Glutamatergic neuron (in vitro differentiated cells): ENCODE results near the gene CEACAM8. TPM values are rescaled to one million over a fixed set of nuclear protein-coding genes. Genes with fewer than 3 reads are reported as not detected.
"Not testable (repeated sequence)": the region's sequence is repeated elsewhere in the genome, so short reads cannot be mapped to it uniquely, and the experiment has no call there.

ENCODE experiments used
- DNase-seq: peaks from one replicate; pipeline ENCODE4 v3.0.0; 2022
- H3K27ac Mint-ChIP-seq: one replicate; pipeline ENCODE4 v1.8.0; 2020; ENCODE audit warnings: mild to moderate bottlenecking, mixed read lengths, inconsistent platforms; ENCODE audit not compliant: unreplicated experiment
- H3K27me3 Mint-ChIP-seq: one replicate; pipeline ENCODE4 v1.8.0; 2020; ENCODE audit warnings: mild to moderate bottlenecking, moderate library complexity, mixed read lengths, inconsistent platforms; ENCODE audit not compliant: unreplicated experiment
- H3K36me3 Mint-ChIP-seq: one replicate; pipeline ENCODE4 v1.8.0; 2020; ENCODE audit warnings: mild to moderate bottlenecking, mixed read lengths, inconsistent platforms; ENCODE audit not compliant: unreplicated experiment
- H3K4me1 Mint-ChIP-seq: one replicate; pipeline ENCODE4 v1.8.0; 2020; ENCODE audit warnings: mild to moderate bottlenecking, low read depth, mixed read lengths, inconsistent platforms; ENCODE audit not compliant: unreplicated experiment
- H3K4me3 Mint-ChIP-seq: one replicate; pipeline ENCODE4 v1.8.0; 2020; ENCODE audit warnings: mild to moderate bottlenecking, mixed read lengths, inconsistent platforms; ENCODE audit not compliant: unreplicated experiment
- H3K9me3 Mint-ChIP-seq: one replicate; pipeline ENCODE4 v1.8.0; 2020; ENCODE audit warnings: mild to moderate bottlenecking, moderate library complexity, mixed read lengths, inconsistent platforms; ENCODE audit not compliant: unreplicated experiment
- total RNA-seq: library from RNA; stranded (reverse); fragmentation: NEBNext Ultra II Directional; extraction: Animal tissue kit (Norgen Biotek cat#: 25700); gene quantifications from one replicate; pipeline ENCODE4 v1.2.1, GENCODE V29; 2021; ENCODE audit not compliant: unreplicated experiment
- TF ChIP-seq, protein P1 (sequence below): fragments of 200-600 bp; sonication (generic); IDR thresholded peaks from one replicate; pipeline ENCODE4 v1.5.0; 2021; ENCODE audit not compliant: partially characterized antibody, unreplicated experiment

The CEACAM8 gene
- total RNA-seq, 1 donor from 2014 or later, result not detected

DNA sequence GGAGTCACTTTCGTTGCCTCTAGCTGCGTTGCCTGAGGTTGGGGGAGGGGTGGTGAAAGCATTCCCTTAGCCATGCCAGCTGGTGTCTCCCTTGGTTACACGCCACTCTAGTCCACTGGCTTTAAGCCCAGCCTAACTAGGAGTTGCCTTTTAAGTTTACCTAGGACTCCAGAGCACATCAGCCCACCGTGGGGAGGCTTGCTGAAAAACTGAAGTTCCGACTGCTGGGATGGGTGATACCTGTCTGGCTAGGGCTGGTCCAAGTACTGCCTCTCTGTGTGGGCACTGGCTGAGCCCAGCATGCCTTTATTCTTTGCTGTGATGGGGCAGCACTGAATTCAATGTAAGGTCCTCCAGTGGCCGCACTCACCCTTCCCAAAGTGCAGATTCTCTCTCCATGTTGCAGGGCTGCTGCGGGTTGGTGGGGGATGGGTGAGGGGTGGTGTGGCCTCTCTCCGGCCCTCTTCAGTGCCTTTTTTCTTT, 54.6 kb downstream of the CEACAM8 start:
- DNase-seq, result peak; percentile 52
- Mint-ChIP-seq H3K27me3 (no peaks in the 10 kb centered on the region), H3K36me3 (peaks cover 6% of the 10 kb centered on the region), H3K27ac (no peak overlapping the region), H3K4me1 (no peaks in the 10 kb centered on the region), H3K4me3 (no peak overlapping the region), H3K9me3 (no peaks in the 10 kb centered on the region)
- TF ChIP-seq, protein P1, sequence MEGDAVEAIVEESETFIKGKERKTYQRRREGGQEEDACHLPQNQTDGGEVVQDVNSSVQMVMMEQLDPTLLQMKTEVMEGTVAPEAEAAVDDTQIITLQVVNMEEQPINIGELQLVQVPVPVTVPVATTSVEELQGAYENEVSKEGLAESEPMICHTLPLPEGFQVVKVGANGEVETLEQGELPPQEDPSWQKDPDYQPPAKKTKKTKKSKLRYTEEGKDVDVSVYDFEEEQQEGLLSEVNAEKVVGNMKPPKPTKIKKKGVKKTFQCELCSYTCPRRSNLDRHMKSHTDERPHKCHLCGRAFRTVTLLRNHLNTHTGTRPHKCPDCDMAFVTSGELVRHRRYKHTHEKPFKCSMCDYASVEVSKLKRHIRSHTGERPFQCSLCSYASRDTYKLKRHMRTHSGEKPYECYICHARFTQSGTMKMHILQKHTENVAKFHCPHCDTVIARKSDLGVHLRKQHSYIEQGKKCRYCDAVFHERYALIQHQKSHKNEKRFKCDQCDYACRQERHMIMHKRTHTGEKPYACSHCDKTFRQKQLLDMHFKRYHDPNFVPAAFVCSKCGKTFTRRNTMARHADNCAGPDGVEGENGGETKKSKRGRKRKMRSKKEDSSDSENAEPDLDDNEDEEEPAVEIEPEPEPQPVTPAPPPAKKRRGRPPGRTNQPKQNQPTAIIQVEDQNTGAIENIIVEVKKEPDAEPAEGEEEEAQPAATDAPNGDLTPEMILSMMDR, result no peak

DNA sequence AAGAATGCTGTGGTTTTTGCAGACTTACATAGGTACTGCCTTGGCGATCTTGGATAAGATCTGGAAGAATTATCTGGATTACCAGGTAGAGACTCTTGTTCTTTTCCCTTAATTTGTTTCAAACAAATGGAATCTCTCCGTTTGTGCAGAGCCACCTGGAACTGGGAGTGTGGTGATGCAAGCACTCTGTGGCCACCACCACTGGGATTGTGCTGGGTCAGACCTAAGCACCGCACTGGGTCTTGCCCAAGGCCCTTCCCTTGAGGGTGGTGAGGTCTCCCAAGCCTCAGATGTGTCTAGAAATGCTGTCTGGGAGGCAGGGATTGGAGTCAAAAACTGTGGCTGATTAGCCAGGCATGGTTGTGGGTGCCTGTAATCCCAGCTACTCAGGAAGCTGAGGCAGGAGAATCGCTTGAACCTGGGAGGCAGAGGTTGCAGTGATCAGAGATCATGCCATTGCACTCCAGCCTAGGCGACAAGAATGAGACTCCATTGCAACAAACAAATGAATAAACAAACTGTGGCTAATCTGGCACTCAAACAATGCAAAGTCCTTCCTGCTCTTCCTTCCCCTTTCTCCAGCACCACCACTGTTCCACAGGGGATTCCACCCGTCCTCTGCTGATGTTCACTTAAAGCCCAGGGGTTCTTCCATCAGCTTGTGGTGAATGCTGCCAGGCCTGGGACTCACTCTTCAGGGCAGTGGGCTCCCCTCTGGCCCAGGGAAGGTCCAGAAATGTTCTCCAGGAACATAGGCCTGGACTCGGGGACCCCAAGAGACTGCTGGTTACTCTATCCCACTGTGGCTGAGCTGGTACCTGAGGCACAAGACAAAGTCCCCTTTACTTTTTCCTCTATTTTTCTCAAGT, 55.6 kb downstream of the CEACAM8 start:
- H3K4me1 Mint-ChIP-seq, result no peaks in the 10 kb centered on the region
- peaks cover 6% of the 10 kb centered on the region for H3K36me3 Mint-ChIP-seq
- no peak for DNase-seq
- TF ChIP-seq, protein P1, result no peak
- H3K4me3 Mint-ChIP-seq, result no peak overlapping the region
- no peaks in the 10 kb centered on the region for H3K9me3 Mint-ChIP-seq
- no peak overlapping the region for H3K27ac Mint-ChIP-seq
- H3K27me3 Mint-ChIP-seq, result no peaks in the 10 kb centered on the region

DNA sequence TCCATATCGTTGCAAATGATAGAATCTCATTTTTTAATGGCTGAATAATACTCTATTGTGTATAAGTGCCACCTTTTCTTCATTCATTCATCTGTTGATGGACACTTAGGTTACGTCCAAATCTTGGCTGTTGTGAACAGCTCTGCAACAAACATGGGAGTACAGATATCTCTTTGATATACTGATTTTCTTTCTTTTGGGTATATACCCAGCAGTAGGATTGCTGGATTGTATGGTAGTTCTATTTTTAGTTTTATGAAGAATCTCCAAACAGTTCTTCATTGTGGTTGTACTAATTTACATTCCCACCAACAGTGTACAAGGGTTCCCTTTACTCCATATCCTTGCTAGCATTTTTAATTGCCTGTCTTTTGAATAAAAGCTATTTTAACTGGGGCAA, 59.4 kb downstream of the CEACAM8 start:
- H3K9me3 Mint-ChIP-seq, H3K4me1 Mint-ChIP-seq, H3K36me3 Mint-ChIP-seq, H3K4me3 Mint-ChIP-seq, DNase-seq, H3K27ac Mint-ChIP-seq, H3K27me3 Mint-ChIP-seq: not testable (repeated sequence)

DNA sequence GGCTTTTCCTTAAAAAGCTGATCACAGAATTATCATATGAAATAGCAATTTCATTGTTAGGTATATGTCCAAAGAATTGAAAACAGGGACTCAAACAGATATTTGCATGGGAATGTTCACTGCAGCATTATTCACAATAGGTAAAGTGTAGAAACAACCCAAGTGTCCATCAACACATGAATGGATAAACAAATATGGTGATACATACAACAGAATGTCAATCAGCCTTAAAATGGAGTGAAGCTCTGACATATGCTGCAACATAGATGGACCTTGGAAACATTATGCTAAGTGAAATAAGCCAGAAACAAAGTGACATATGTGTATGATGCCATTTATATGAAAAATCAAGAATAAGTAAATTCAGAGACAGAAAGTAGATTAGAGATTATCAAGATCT, 60.3 kb downstream of the CEACAM8 start:
- Mint-ChIP-seq H3K27ac (no peak overlapping the region), H3K4me3 (no peak overlapping the region), H3K9me3 (no peaks in the 10 kb centered on the region), H3K27me3 (no peaks in the 10 kb centered on the region), H3K36me3 (peaks cover 6% of the 10 kb centered on the region), H3K4me1 (no peaks in the 10 kb centered on the region)
- no peak for DNase-seq
- TF ChIP-seq, protein P1, result no peak

DNA sequence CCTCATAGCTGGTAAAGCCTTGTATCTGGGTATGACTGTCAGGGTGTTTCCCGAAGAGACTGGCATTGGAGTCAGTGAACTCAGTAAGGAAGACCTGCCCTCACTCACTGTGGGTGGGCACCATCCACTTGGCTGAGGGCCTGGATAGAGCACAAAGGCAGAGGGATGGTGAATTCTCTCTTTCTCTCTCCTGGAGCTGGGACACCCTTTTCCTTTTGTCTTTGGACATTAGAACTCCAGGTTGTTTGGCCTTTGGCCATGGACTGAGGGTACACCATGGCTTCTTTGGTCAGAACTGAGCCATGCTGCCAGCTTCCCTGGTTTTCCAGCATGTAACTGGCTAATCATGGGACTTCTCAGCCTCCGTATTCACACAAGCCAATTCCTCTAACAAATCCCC, 61.8 kb downstream of the CEACAM8 start:
- DNase-seq, result no peak
- TF ChIP-seq, protein P1, result no peak
- Mint-ChIP-seq H3K4me1 (peaks cover 4% of the 10 kb centered on the region), H3K36me3 (no peaks in the 10 kb centered on the region), H3K27ac (no peak overlapping the region), H3K9me3 (peaks cover 1% of the 10 kb centered on the region), H3K27me3 (no peaks in the 10 kb centered on the region), H3K4me3 (no peak overlapping the region)
